HepG2 (cell line): ENCODE results near the gene FAM171A2. TPM values are rescaled to one million over a fixed set of nuclear protein-coding genes. Genes with fewer than 3 reads are reported as not detected.

Source experiments
- ATM ChIP-seq: fragments of 450-650 bp; IDR thresholded peaks from 2 replicates; pipeline ENCODE4 v1.7.1; 2017; ENCODE audit warnings: mild to moderate bottlenecking, borderline replicate concordance
- CBX5 ChIP-seq: sonication (generic); formaldehyde crosslinking; IDR thresholded peaks from 2 replicates; pipeline ENCODE4 v1.4.0; 2020; ENCODE audit warnings: missing genetic modification reagents, borderline replicate concordance
- DMAP1 ChIP-seq: IDR thresholded peaks from 2 replicates; pipeline ENCODE4 v1.6.1; 2016
- HMG20A ChIP-seq: IDR thresholded peaks from 2 replicates; pipeline ENCODE4 v1.6.1; 2016; ENCODE audit warnings: borderline replicate concordance
- NR1H2 ChIP-seq: sonication (generic); formaldehyde crosslinking; IDR thresholded peaks from 2 replicates; pipeline ENCODE4 v1.8.1; 2022; ENCODE audit warnings: low read depth, missing genetic modification reagents, borderline replicate concordance
- THAP9 ChIP-seq: sonication (generic); formaldehyde crosslinking; IDR thresholded peaks from 2 replicates; pipeline ENCODE4; 2020; ENCODE audit warnings: missing genetic modification reagents, mild to moderate bottlenecking, borderline replicate concordance
- ZNF589 ChIP-seq: sonication (generic); formaldehyde crosslinking; conservative IDR thresholded peaks from 2 replicates; pipeline ENCODE4 v1.8.0; 2022; ENCODE audit warnings: mild to moderate bottlenecking, moderate library complexity, missing genetic modification reagents
- ZSCAN29 ChIP-seq: sonication (generic); formaldehyde crosslinking; conservative IDR thresholded peaks from 2 replicates; pipeline ENCODE4 v1.4.0; 2020; ENCODE audit warnings: mild to moderate bottlenecking, missing genetic modification reagents
- polyA plus RNA-seq, 8 experiments: library from polyadenylated mRNA; depleted of rRNA in 3 of 8; stranded (reverse) in 7 of 8; unstranded in 1 of 8; fragments of >200 nt; fragmentation: Illumina TruSeq in 4 of 8; extraction: Trizol in 4 of 8; gene quantifications; 2 replicates each; pipeline versions ENCODE4 v1.2.1 to v1.2.3, GENCODE V29; 2011 to 2016; ENCODE audit warnings: low read depth in 4 of 8, missing spikeins in 1 of 8, mixed read lengths in 1 of 8; ENCODE audit not compliant: insufficient read depth in 1 of 8
- total RNA-seq, 5 experiments: library from RNA; depleted of rRNA; stranded (reverse); fragments of >200 nt; fragmentation: Illumina TruSeq; extraction: Trizol; gene quantifications; 2 replicates each; pipeline ENCODE4 v1.2.3, GENCODE V29; 2016; ENCODE audit warnings: low read depth in 1 of 5
- TF ChIP-seq, protein P1 (sequence below): sonication (generic); formaldehyde crosslinking; IDR thresholded peaks from 2 replicates; pipeline ENCODE4 v1.8.1; 2023; ENCODE audit warnings: mild to moderate bottlenecking, missing genetic modification reagents, borderline replicate concordance
- TF ChIP-seq, protein P2 (sequence below): sonication (generic); formaldehyde crosslinking; IDR thresholded peaks from 2 replicates; pipeline ENCODE4 v1.4.0; 2020; ENCODE audit warnings: missing genetic modification reagents
- TF ChIP-seq, protein P3 (sequence below): sonication (generic); formaldehyde crosslinking; IDR thresholded peaks from 2 replicates; pipeline ENCODE4 v1.9.0; 2021; ENCODE audit warnings: missing genetic modification reagents, mild to moderate bottlenecking, borderline replicate concordance

Gene FAM171A2
- total and polyA plus RNA-seq, 2 of the 13 experiments (the other 11 are each of a cell fraction or from before 2014, with no cell fraction given) = 1.8 to 3.6 TPM

DNA sequence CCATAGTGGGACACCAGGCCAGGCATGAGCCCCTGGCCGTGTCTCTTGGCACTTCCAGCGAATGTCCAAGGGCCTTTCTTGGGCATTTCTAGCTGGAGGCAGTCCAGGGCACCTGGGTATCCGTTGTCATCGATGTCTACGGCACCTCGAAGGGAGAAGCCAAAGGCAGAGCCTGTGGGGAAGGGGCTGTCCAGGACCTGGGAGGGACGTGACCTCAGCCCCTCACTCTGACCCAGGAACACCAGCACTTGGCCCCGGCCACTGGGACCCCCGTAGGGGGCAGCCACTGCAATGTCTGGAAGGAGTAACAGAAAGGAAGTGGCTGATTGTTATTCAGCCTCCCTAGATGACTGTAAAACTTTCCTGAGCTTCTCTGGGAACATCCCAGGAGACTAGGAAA, 17.1 kb upstream of the FAM171A2 start (continued):
- TF ChIP-seq, protein P1, sequence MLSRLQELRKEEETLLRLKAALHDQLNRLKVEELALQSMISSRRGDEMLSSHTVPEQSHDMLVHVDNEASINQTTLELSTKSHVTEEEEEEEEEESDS = no peak
- TF ChIP-seq ATM = no peak
- no peak for TF ChIP-seq ZSCAN29 (CRISPR knock-in tag)
- TF ChIP-seq, protein P2, sequence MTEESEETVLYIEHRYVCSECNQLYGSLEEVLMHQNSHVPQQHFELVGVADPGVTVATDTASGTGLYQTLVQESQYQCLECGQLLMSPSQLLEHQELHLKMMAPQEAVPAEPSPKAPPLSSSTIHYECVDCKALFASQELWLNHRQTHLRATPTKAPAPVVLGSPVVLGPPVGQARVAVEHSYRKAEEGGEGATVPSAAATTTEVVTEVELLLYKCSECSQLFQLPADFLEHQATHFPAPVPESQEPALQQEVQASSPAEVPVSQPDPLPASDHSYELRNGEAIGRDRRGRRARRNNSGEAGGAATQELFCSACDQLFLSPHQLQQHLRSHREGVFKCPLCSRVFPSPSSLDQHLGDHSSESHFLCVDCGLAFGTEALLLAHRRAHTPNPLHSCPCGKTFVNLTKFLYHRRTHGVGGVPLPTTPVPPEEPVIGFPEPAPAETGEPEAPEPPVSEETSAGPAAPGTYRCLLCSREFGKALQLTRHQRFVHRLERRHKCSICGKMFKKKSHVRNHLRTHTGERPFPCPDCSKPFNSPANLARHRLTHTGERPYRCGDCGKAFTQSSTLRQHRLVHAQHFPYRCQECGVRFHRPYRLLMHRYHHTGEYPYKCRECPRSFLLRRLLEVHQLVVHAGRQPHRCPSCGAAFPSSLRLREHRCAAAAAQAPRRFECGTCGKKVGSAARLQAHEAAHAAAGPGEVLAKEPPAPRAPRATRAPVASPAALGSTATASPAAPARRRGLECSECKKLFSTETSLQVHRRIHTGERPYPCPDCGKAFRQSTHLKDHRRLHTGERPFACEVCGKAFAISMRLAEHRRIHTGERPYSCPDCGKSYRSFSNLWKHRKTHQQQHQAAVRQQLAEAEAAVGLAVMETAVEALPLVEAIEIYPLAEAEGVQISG = no peak
- no peak for TF ChIP-seq CBX5 (CRISPR knock-in tag)
- no peak for TF ChIP-seq HMG20A (CRISPR knock-in tag)
- no peak for TF ChIP-seq DMAP1 (CRISPR knock-in tag)
- TF ChIP-seq THAP9 (CRISPR knock-in tag) = no peak
- TF ChIP-seq, protein P3, sequence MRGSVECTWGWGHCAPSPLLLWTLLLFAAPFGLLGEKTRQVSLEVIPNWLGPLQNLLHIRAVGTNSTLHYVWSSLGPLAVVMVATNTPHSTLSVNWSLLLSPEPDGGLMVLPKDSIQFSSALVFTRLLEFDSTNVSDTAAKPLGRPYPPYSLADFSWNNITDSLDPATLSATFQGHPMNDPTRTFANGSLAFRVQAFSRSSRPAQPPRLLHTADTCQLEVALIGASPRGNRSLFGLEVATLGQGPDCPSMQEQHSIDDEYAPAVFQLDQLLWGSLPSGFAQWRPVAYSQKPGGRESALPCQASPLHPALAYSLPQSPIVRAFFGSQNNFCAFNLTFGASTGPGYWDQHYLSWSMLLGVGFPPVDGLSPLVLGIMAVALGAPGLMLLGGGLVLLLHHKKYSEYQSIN = no peak
- no peak for TF ChIP-seq ZNF589
- no peak for TF ChIP-seq NR1H2 (CRISPR knock-in tag)
